H1 (cell line): ENCODE data around the gene NLRX1.

ENCODE experiments used
- ATF3 ChIP-seq: IDR thresholded peaks from 2 replicates; pipeline ENCODE4 v1.6.1; 2011; ENCODE audit warnings: low read depth, mild to moderate bottlenecking, low read length; ENCODE audit not compliant: insufficient read depth
- CREB1 ChIP-seq: IDR thresholded peaks from 2 replicates; pipeline ENCODE4 v1.6.1; 2012; ENCODE audit warnings: inconsistent platforms
- CTCF ChIP-seq, 3 experiments: IDR thresholded peaks; 1 replicate in 2 of 3; 2 replicates in 1 of 3; pipeline versions ENCODE4 v1.5.1 to v1.6.1; 2011; ENCODE audit warnings: low read length in 3 of 3, mild to moderate bottlenecking in 3 of 3, inconsistent platforms in 2 of 3, low read depth in 1 of 3, moderate library complexity in 1 of 3; ENCODE audit not compliant: insufficient read depth in 1 of 3; ENCODE audit errors: control extremely low read depth in 1 of 3
- POLR2A ChIP-seq, 2 experiments: IDR thresholded peaks; 1 replicate in 1 of 2; 2 replicates in 1 of 2; pipeline ENCODE4 v1.6.1; 2011; ENCODE audit warnings: low read depth in 2 of 2, low read length in 2 of 2, mild to moderate bottlenecking in 2 of 2; ENCODE audit errors: control extremely low read depth in 1 of 2
- RXRA ChIP-seq: IDR thresholded peaks from 2 replicates; pipeline ENCODE4 v1.6.1; 2011; ENCODE audit warnings: low read depth, mild to moderate bottlenecking, low read length, moderate library complexity; ENCODE audit not compliant: insufficient read depth
- SIX5 ChIP-seq: IDR thresholded peaks from 2 replicates; pipeline ENCODE4 v1.6.1; 2011; ENCODE audit warnings: mild to moderate bottlenecking, low read depth, low read length
- SP1 ChIP-seq: IDR thresholded peaks from 2 replicates; pipeline ENCODE4 v1.6.1; 2011; ENCODE audit warnings: low read depth, low read length
- SUZ12 ChIP-seq: fragments of 200-600 bp; sonication (generic); IDR thresholded peaks from 2 replicates; pipeline ENCODE4 v1.6.1; 2012; ENCODE audit warnings: mild to moderate bottlenecking, inconsistent platforms, low read length, moderate library complexity, mixed read lengths
- TAF1 ChIP-seq: IDR thresholded peaks from 2 replicates; pipeline ENCODE4 v1.6.1; 2011; ENCODE audit warnings: mild to moderate bottlenecking, low read depth, low read length
- TEAD4 ChIP-seq: IDR thresholded peaks from 2 replicates; pipeline ENCODE4 v1.6.1; 2012; ENCODE audit warnings: low read depth, low read length, inconsistent platforms, mixed read lengths
- YY1 ChIP-seq: IDR thresholded peaks from 2 replicates; pipeline ENCODE4 v1.6.1; 2011; ENCODE audit warnings: low read depth, mild to moderate bottlenecking, low read length

- no peak for TF ChIP-seq SUZ12
- no peak for TF ChIP-seq TEAD4
- TF ChIP-seq CTCF (IDR thresholded peaks at IDR 0.05; ENCODE audit: control extremely low read depth in 1 of 3, insufficient read depth in 1 of 3, low read depth in 1 of 3, low read length in 3 of 3): no peak
- no peak for TF ChIP-seq YY1
- TF ChIP-seq ATF3: no peak
- no peak for TF ChIP-seq CREB1
- no peak for TF ChIP-seq TAF1
- TF ChIP-seq SIX5: no peak
- TF ChIP-seq RXRA: no peak
- TF ChIP-seq POLR2A (IDR thresholded peaks at IDR 0.05; ENCODE audit: control extremely low read depth in 1 of 2, low read depth in 2 of 2, low read length in 2 of 2): no peak
- TF ChIP-seq SP1: no peak
Observed at GRCh38 chr11:119204066-119204465, 35.5 kb downstream of the NLRX1 start.
